Measurements from ENCODE around the gene ATP2C2. TPM values are rescaled to one million over a fixed set of nuclear protein-coding genes. Genes with fewer than 3 reads are reported as not detected.

ATP2C2 gene
- polyA plus RNA-seq, 3 donors, result 0.52 to 1.8 (median 0.98) TPM

- no peak for DNase-seq (ENCODE audit: extremely low read depth in 1 of 11, low read depth in 9 of 11, low spot score in 4 of 11)
These were observed 129.9 kb downstream of the ATP2C2 start for GRCh38 chr16:84498223-84498610.

DNA sequence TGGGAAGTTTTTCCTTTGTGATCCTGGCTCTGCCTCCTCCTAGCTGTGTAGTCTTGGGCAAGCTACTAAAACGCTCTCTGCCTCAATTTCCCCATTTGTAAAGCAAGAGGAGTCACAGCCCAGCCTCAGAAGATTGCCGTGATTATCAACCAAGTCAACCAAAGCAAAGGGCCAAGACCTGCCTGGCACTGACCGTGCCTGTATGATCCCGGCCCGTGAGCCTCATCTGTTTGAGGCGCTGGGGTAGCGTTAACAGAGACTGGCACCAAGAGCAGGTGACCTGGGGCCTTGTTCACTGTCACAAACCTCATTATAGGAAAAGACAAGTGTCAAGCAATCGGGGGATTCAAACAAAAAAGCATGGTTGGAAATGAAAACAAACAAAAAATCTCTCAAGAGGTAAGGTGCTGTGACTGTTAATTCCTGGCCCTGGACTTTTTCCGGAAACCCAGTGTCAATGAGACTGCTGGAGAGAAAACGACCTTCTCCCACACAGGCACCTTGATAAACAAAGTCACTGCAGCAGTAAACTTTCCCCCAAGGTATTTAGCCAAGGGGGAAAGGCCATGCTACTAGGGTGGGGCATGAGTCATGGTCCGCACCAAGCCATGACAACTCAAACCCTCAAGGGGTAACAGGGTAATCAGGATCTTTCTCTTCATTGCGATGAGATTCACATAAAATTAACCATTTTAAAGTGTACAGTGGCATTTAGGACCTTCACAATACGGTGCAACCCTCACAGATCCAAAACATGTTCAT, 130.7 kb downstream of the ATP2C2 start:
- no peak for DNase-seq (ENCODE audit: extremely low read depth in 1 of 11, low read depth in 9 of 11, low spot score in 4 of 11)

- DNase-seq (ENCODE audit: extremely low read depth in 1 of 11, low read depth in 9 of 11, low spot score in 4 of 11), result no peak
These were observed 131.3 kb downstream of the ATP2C2 start for GRCh38 chr16:84499638-84500037.

DNA sequence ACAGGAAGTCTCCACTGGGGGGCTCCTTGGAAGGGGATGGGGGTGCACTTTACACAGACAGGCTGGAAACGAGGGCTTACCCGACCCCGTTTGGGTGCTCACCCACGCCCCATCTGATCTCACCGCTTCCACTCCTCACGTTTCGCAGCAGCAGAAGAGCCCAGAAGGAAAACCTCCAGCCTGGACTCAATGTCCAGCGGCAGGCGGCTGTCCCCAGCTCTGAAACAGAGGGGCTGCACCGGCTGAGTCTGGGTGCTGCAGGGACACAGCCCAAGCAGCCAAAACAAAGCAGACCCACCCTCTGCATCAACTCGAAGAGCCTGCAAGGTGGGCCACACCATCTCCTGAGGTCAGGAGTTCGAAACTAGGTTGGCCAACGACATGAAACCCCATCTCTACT, 132.2 kb downstream of the ATP2C2 start:
- no peak for DNase-seq (ENCODE audit: extremely low read depth in 1 of 11, low read depth in 9 of 11, low spot score in 4 of 11)

DNA sequence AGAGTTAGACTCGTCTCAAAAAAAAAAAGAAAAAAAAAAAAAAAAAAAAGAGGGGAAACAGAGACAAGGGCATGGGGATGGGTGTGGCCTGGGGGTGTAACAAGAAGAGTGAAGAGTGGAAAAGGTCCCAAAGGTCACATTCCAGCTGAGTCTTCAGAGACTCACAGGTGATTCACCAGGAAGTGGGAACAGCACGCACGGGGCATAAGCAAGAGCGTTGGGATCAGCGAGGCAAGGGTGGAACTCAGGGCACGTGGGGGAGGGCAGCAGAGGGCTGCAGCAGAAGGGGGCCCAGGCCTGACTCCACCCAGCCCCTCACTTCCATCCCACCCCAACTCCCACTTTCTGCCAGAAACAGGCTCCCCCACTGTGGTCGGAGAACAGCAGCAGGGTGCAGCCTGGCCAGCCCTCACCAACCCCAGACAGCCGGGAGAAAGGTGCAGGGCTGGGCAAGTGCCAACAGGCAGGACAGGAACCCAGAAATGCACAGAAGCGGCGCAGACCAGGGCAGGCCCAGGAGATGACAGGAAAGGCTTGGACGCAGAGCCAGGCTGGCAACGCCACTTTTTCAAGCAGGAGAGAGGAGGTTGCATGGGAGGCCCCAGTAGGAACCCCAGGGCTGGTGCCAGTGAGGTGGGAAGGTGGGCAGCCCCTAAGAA, 132.9 kb downstream of the ATP2C2 start:
- DNase-seq (ENCODE audit: extremely low read depth in 1 of 11, low read depth in 9 of 11, low spot score in 4 of 11), result no peak

DNA sequence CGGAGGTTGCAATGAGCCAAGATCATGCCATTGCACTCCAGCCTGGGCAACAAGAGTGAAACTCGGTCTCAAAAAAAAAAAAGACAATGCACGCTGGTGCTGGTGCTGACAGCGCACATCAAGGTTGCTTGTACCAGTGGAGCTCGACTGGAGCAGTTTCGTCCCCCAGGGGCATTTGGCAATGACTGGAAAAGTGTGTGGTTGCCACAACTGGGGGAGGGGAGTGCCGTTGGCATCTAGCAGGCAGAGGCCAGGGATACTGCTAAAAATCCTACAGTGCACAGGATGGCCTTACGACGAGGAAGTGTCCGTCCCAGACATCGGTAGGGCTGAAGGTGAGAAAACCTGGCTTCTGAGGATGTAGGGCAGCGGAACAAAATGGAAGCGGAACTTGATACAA, 133.7 kb downstream of the ATP2C2 start:
- DNase-seq (ENCODE audit: extremely low read depth in 1 of 11, low read depth in 9 of 11, low spot score in 4 of 11), result no peak

DNA sequence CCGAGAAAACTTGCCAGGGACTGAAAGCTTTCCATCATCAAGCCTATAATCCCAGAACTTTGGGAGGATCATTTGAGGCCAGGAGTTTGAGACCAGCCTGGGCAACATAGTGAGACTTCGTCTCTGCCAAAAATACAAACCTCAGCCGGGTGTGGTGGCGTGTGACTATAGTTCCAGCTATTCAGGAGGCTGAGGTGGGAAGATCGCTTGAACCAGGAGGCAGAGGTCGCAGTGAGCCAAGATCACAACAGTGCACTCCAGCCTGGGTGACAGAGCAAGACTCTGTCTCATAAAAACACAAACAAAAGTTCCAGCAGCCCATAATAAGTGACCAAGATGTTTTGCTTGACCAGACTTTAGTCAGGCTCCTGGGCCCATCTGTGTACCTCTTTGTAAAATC, 134.2 kb downstream of the ATP2C2 start:
- DNase-seq (ENCODE audit: extremely low read depth in 1 of 11, low read depth in 9 of 11, low spot score in 4 of 11), result no peak

- no peak for DNase-seq (ENCODE audit: extremely low read depth in 1 of 11, low read depth in 9 of 11, low spot score in 4 of 11)
These were observed 135.5 kb downstream of the ATP2C2 start for GRCh38 chr16:84503751-84504395.

GRCh38 chr16:84504420-84505248, 136.3 kb downstream of the ATP2C2 start, which contains the start of gene MEAK7:
MEAK7 (minus strand) TSS chr16:84504659; CDS start chr16:84498086, 6,573 bp downstream.
- DNase-seq (ENCODE audit: extremely low read depth in 1 of 11, low read depth in 9 of 11, low spot score in 4 of 11), result peak; percentile 93 to 99 (median 98)

- DNase-seq (ENCODE audit: extremely low read depth in 1 of 11, low read depth in 9 of 11, low spot score in 4 of 11), result no peak
These were observed 137.2 kb downstream of the ATP2C2 start for GRCh38 chr16:84505249-84506187.

- DNase-seq (ENCODE audit: extremely low read depth in 1 of 11, low read depth in 9 of 11, low spot score in 4 of 11), result no peak
These were observed 139.0 kb downstream of the ATP2C2 start for GRCh38 chr16:84507011-84507982.

GRCh38 chr16:84508502-84508901, 140.2 kb downstream of the ATP2C2 start:
- DNase-seq (ENCODE audit: extremely low read depth in 1 of 11, low read depth in 9 of 11, low spot score in 4 of 11), result no peak

- DNase-seq (ENCODE audit: extremely low read depth in 1 of 11, low read depth in 9 of 11, low spot score in 4 of 11), result no peak
These were observed 141.0 kb downstream of the ATP2C2 start for GRCh38 chr16:84509032-84509950.

GRCh38 chr16:84511180-84511800, 143.0 kb downstream of the ATP2C2 start:
- peak in 9 of 11 donors; percentile 68 to 84 (median 80) for DNase-seq (ENCODE audit: extremely low read depth in 1 of 11, low read depth in 9 of 11, low spot score in 4 of 11)

DNA sequence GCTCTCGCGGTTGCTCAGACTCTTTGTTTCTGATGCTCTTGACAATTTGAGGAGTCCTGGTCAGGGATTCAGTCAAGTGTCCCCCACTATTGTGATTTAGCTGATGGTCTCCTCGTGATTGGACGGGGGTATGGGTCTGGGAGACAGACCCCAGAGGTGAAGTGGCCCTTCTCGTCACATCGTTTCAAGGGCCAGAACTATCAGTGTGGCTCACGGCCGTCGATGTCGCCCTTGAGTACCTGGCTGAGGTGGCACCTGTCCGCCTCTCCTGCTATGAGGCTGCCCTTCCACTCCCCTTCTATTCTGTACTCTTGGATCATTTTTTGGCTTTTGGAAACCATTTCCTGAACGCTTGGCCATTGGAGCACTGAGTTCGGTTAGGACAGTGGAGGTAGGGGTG, 143.5 kb downstream of the ATP2C2 start:
- no peak for DNase-seq (ENCODE audit: extremely low read depth in 1 of 11, low read depth in 9 of 11, low spot score in 4 of 11)

DNA sequence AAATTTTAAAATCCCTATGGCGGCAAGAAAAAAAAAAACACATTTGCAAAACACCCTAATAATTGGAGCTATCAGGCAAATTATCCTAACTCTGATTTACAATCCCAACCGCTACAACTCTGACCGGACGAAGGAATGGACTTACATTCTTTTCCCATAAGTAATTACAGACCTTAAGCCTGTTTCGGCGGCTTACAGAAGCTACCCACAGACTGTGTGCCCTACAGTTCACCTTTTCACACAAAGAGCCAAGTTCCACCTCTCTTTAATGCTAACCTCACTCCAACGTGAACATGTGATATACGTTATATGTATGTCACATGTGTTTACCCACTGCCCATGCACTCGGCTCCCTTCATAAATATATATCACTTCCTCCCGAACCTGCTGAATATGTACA, 144.8 kb downstream of the ATP2C2 start:
- DNase-seq (ENCODE audit: extremely low read depth in 1 of 11, low read depth in 9 of 11, low spot score in 4 of 11), result no peak
